Activated CD4-positive, alpha-beta T cell treated with anti-CD3 and anti-CD28 coated beads, Interleukin-2, amount 50 U/mL, for 24 hours (primary cell): ENCODE measurements around the gene CALU.

Experiments used
- DNase-seq, 2 donors: peaks; one replicate each; pipeline ENCODE4 v3.0.0-alpha.2; 2020; ENCODE audit warnings: low read depth in 1 of 2, low spot score in 1 of 2

The CALU gene

GRCh38 chr7:128783143-128783861, 44.1 kb downstream of the CALU start:
- no peak for DNase-seq

GRCh38 chr7:128785738-128786137, 46.6 kb downstream of the CALU start:
- no peak for DNase-seq

DNA sequence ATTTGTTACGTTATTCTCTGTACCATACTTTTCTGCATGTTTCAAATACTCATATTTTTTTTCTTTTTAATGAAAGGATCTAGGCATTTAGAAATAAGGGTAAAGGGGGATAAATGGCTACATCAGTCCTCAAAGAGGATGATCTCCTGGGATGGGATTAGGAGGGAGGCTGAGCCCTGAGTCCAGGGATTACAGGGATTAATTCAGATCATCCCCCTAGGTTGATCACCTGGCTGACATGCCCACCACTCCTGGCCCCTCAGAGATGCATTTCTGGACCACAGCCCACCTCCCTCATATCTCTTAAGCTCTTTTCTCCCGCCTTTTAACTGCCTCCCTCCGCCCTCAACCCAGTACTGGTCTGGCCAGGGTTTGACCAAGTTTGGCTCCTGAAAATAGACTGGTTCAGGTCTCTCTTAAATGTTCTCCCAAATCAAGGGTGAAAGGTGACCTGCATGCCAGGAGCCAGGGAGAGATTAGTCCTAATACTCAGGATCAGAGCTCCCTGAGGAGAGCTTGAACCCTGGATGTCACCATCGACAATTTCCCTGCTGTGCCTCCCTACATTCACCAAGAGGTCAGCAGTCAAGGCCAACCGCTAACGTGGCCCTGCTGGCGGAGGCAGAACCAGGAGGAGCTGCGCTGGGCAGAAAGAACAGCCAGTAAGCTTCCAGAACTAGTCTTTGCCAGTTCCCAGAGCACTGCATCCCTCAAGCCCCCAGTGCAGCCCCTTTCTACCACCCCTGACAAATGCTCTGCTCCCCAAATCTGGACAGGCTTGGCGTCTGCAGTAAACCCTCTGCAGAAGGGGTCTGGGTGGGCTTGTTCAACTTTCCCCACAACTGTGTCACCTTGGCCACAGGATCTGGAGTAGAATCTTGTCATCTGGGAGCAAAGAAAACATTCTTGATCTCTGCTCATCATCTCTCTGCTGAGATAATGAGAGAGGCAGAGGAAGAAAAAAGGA, 49.6 kb downstream of the CALU start:
- no peak for DNase-seq

DNA sequence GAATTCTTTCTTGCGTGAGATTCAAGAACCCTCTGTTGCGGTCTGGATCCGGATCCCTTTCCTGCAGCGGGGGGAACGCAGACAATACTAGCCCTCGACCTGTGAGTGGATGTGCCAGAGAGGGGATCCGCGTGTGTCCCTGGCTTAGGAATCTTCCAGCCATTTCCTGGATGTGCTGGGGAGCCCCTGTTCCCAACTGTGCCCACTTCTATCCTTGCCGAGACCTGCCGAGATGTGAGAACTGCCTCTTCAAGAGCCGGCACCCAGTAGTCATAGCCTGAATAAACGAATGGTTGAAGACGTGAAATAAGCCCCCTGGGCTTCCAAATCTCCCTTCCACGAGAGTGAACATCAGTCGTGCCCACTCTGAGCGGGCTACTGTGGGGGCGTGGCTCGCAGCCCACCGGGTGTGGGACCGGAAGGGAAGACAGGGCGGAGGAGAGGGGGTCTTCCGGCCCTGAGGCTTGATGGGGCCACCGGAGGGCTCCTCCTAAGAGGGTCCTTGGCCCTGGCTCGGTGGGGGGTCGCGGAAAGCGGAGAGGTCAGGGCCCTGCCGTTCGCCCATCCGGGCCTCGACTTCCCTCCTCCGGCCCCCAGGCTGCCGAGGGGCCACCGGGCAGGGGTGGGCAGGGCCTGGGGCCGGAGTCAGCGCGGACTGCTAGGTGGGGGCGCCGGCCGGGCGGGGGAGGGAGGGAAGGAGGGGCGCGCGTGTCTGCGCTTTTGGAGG, 51.3 kb downstream of the CALU start:
- DNase-seq, result no peak

DNA sequence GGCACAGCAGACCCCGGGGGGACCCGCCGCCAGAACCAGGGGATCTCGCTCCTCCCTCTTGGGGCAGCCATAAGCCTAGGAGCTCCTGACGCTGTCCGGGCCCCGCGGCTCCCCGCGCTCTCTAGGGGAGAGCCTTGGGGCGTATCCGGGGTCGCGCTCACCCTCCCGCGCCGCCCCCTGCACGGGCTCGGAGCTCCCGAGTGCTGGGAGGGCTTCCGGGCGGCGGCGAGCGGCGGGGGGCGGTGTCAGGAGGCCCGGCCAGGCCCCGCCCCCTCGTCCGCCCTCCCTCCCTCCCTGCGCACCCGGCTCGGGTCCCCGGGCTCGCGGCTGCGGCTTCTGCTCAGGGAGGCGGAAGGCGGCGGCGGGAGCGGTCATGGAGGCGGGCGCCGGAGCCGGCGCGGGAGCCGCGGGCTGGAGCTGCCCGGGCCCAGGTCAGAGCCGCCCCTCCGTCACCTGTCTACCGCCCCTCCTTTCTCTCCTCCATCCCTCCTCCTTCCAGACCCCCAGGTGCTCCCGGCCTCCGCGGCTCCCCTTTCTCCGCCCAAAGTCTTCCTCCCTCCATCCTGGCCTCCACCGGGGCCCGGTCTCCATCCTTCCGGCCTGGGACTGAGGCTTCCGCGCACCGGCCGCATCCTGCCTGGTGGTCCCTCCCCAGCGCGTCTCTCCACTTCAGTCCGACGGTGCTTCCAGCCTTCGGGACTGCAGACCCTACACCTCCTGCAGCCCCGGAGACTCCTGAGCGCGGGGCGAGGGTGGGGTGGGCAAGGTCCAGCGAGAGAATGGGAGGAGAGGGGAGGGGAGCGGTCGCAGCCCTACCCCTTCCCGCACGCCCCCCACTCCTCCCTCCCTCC, 52.2 kb downstream of the CALU start, which contains the start of gene CCDC136:
CCDC136 (plus strand) TSS at position 848 of the 851 bp plus-strand sequence. CDS start 444 bp downstream, outside the sequence.
- DNase-seq, result peak; percentile 51 to 63

DNA sequence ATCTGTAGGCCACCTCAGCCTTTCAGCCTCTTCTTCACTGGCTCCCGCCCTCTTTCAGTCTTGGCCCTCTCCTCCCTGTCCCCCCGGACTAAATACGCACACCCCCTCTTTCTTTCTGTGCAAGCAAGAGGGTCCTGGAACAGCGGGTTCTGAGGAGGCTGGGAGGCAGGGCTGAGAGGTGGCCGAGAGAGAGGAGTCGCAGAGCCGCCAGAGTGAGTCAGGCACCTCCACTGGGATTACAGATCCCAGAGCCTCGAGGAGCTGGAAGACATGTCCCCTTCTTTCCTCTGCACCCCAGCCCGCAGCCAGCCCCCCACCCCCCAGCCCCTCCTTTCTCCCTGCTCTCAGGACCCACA, 52.8 kb downstream of the CALU start:
- DNase-seq, result no peak

DNA sequence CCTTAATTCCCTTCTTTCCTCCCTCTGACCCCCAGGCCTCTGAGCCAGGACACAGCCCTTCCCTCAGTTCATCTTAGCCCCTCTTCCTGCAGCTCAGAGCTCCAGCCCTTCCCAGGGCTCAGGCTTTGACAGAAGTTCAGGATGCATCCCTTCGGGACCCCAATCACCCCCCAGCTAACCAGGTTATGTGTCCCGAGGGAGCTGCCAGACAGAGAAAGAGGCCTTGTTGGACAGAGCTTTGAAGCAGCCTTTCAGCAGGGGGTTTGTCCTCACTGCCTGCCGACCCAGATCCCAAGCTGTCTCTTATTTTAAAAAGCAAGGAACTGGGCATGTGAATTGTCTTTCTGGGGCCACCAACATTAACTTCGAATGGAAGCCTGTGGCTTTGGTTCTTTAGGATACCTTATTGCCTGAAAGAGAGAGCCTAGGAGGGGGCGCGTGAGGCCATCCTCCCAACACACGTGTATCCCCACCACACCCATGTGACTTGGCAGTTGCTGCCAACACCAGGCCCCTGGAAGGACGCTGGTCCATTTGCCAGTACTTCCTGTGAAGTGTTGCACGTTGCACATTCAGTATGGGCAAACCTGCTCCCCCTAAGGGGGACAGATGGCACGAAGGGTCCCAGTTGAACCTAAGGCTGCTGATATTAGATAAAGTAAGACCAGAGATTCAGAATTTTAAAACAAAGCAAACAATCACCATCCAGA, 53.5 kb downstream of the CALU start:
- DNase-seq, result no peak

DNA sequence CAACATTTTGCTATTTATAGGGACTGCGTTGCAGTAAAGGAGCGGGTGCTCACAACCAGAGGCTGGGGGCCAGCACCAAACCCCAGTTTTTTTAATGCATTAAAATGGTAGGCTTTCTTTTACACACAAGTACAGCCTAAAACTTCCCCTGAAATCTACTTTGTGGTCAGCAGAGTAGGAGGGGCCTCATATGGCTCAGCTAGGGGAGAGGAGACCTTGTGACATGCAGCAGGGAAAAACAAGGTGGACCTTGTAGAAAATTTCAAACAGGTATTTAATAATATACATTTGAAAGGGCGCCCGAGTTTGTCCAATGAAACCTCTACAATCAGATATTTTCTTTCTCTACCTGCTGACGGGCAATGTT, 54.0 kb downstream of the CALU start:
- DNase-seq, result no peak

- DNase-seq, result no peak
These were observed 54.9 kb downstream of the CALU start for GRCh38 chr7:128794020-128794419.

DNA sequence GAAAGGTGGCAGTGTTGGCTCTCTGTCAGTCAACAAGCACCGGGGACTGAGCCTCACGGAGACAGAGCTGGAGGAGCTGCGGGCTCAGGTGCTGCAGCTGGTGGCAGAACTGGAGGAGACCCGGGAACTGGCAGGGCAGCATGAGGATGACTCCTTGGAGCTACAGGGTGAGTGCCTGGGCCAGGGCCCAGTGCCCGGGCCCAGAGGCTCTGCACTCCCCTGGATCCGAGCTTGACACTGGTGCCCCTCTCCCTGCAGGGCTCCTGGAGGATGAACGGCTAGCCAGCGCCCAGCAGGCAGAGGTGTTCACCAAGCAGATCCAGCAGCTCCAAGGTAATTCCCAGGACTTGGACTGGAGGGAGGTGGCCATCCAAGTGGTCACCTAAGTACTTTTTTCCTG, 55.3 kb downstream of the CALU start:
- no peak for DNase-seq

DNA sequence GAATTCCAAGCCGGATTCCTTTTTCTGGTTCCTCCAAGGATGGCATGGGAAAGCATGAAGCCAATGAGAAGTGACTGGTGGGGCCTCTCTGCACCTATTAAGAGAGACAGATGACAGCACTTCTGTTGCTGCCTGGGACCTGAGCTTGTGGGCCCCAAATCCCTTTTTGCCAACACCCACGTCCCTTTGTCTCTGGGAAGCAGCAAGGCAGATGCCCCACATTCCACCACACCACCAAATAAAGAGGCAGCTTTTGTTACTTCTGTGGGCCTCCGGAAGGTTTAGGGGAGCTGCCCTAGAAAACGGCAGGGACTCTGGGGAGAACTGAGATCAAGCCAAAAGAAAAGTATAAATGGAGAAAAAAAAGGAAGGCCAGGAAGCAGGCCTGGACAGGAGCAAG, 56.0 kb downstream of the CALU start:
- DNase-seq, result no peak

DNA sequence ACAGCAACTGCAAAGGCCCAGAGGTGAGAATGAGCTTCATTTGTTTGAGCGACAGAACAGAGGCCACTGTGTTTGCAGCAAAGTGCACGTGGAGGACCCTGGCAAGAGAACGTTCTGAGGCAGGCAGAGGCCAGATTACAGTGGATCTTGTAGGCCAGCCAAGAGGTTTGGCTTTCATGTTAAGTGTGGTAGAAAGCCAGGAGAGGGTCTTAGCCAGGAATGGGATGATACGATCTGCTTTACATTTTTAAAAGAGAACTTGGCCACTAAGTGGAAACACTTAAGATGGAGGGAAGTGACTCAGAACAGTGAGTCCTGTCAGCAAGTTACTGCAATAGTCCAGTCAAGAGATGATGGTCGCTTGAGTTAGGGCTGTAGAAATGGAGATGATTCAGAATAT, 57.2 kb downstream of the CALU start:
- DNase-seq, result no peak

DNA sequence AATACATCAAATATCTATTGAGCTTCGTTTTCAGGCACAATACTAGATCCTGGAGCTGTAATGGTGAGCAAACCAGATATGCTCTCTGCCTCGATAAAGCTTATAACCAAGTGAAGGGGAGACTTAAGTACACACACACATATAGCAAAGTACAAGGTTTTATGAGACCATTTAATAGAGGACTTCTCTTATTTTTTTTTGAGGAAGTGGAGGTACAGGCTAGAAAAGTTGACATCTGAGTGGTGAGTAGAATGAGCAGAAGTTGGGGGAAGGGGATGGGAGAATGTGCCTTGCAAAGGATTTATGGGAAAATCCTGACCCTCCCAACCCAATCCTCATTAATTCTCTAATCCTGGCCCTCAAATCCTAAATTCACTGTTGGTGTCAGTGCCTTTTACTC, 60.3 kb downstream of the CALU start:
- no peak for DNase-seq

- no peak for DNase-seq
These were observed 61.4 kb downstream of the CALU start for GRCh38 chr7:128800567-128800966.

DNA sequence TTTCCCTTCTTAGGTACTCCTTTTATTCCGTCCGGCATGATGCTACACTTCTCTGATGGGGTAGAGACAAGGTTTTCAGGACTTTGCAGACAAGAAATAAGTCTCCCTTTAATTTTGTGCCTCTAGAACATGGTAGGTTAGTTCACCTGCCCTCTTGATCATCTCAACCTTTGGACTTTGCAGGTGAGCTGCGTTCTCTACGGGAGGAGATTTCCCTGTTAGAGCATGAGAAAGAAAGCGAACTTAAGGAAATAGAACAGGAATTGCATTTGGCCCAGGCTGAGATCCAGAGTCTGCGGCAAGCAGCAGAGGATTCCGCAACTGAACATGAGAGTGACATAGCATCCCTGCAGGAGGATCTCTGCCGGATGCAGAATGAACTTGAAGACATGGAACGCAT, 61.8 kb downstream of the CALU start:
- DNase-seq, result no peak

GRCh38 chr7:128801667-128802418, 62.7 kb downstream of the CALU start:
- DNase-seq, result no peak

GRCh38 chr7:128804484-128804883, 65.3 kb downstream of the CALU start:
- no peak for DNase-seq

DNA sequence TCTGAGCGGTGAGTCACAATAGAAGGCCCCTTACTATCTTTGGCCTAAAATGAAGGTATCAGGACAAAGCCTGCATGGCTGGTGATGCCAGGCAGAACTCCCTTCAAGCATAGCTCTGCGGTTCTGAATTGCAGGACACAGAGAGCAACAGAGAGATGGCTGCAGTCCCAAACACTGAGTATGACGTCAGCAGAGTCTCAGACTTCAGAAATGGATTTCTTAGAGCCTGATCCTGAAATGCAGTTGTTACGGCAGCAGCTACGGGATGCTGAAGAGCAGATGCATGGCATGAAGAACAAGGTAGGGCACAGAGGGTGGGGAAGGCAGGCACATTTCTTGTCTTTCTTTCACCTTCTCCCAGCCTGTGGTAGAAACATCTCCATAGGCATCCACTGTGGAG, 66.1 kb downstream of the CALU start:
- no peak for DNase-seq

GRCh38 chr7:128807191-128807590, 68.0 kb downstream of the CALU start:
- no peak for DNase-seq
